HG03378 (cell line): ENCODE data around the gene SPATA18.
"Not testable (repeated sequence)": the region's sequence is repeated elsewhere in the genome, so short reads cannot be mapped to it uniquely, and the experiment has no call there.

Experiments
- ATAC-seq: cut with Tn5 transposase; IDR thresholded peaks from one replicate; pipeline ENCODE4 v1.9.1; 2021; ENCODE audit warnings: mild to moderate bottlenecking, moderate library complexity; ENCODE audit not compliant: unreplicated experiment

The SPATA18 gene

GRCh38 chr4:52051615-52052474 lies 741 bp downstream of the SPATA18 start:
- peak; percentile 64 for ATAC-seq

- peak; percentile 73 for ATAC-seq
Observed at GRCh38 chr4:52052475-52052780, 1.3 kb downstream of the SPATA18 start.

GRCh38 chr4:52054254-52054653 lies 3.1 kb downstream of the SPATA18 start:
- no peak for ATAC-seq

- ATAC-seq = no peak
Observed at GRCh38 chr4:52057196-52057595, 6.1 kb downstream of the SPATA18 start.

GRCh38 chr4:52058275-52058674 lies 7.2 kb downstream of the SPATA18 start:
- no peak for ATAC-seq

GRCh38 chr4:52059372-52059771 lies 8.3 kb downstream of the SPATA18 start:
- no peak for ATAC-seq

- no peak for ATAC-seq
Observed at GRCh38 chr4:52069571-52069970, 18.5 kb downstream of the SPATA18 start.

- ATAC-seq = no peak
Observed at GRCh38 chr4:52071791-52072546, 20.9 kb downstream of the SPATA18 start.

- ATAC-seq = no peak
Observed at GRCh38 chr4:52076731-52077130, 25.6 kb downstream of the SPATA18 start.

- ATAC-seq = no peak
Observed at GRCh38 chr4:52079659-52080058, 28.6 kb downstream of the SPATA18 start.

- ATAC-seq = no peak
Observed at GRCh38 chr4:52081216-52081615, 30.1 kb downstream of the SPATA18 start.

GRCh38 chr4:52086425-52086824 lies 35.3 kb downstream of the SPATA18 start:
- not testable (repeated sequence) for ATAC-seq

GRCh38 chr4:52091801-52092200 lies 40.7 kb downstream of the SPATA18 start:
- ATAC-seq = no peak

GRCh38 chr4:52093466-52093865 lies 42.4 kb downstream of the SPATA18 start:
- no peak for ATAC-seq

GRCh38 chr4:52094376-52095145 lies 43.5 kb downstream of the SPATA18 start:
- ATAC-seq = no peak

GRCh38 chr4:52095374-52095773 lies 44.3 kb downstream of the SPATA18 start:
- ATAC-seq = no peak

- no peak for ATAC-seq
Observed at GRCh38 chr4:52096048-52096447, 44.9 kb downstream of the SPATA18 start.

- no peak for ATAC-seq
Observed at GRCh38 chr4:52098618-52099017, 47.5 kb downstream of the SPATA18 start.

GRCh38 chr4:52099860-52100461 lies 48.9 kb downstream of the SPATA18 start:
- peak; percentile 84 for ATAC-seq

- ATAC-seq = no peak
Observed at GRCh38 chr4:52102587-52102986, 51.5 kb downstream of the SPATA18 start.

GRCh38 chr4:52103319-52103718 lies 52.2 kb downstream of the SPATA18 start:
- ATAC-seq = no peak
